ENCODE results near the gene OXA1L. TPM values are rescaled to one million over a fixed set of nuclear protein-coding genes. Genes with fewer than 3 reads are reported as not detected.
"Not testable (repeated sequence)": the region's sequence is repeated elsewhere in the genome, so short reads cannot be mapped to it uniquely, and the experiment has no call there.

OXA1L gene
- 10 to 100 TPM; 93.0 to 96.1 TPM for total RNA-seq

DNA sequence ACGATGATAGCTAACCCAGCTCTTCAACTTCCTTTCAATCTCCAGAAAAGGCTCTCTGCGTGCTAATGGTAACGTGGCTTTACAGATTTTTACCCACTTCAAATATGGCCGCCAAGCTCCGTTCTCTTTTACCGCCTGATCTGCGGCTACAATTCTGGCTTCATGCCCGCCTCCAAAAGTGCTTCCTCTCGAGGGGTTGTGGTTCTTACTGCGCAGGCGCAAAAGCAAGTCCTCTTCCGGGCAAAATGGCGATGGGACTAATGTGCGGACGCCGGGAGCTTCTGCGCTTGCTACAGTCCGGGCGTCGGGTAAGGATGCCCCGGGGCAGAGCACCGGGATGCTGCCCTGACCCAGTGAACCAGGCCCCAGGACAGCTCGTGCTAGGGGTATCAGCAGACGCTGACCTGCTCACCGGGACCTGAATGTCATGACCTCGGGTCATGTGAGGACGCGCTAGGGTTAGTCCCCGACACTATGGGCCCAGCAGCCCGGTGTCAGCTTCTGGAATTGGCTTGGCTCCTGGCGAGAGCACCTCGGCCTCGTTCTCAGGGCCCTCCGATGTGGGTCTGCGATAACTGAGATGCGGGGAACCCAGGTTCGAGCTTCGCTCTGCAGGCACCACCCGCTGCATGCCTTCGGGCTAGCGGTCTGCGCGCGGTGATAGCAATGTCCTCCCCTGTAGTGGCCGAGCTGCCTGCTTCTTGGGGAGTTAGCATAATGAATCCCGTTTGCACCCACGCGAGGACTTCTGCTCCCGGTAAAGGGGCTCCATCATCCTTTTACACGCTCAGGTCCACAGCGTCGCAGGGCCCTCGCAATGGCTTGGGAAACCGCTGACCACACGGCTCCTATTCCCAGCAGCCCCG is at the start of gene OXA1L:
TSS of gene OXA1L (plus strand) at position 232 of the 866 bp plus-strand sequence. CDS start at position 246, 14 bp downstream.
- peak within 1 kb of the TSS; percentile 84 to 90 for H3K27ac ChIP-seq
- H3K4me1 ChIP-seq = peaks cover 0 to 22% of the 10 kb centered on the region in 2 donors
- H3K36me3 ChIP-seq = peaks cover 37% of the 10 kb centered on the region
- peak within 1 kb of the TSS; percentile 82 to 91 for H3K4me3 ChIP-seq
- TF ChIP-seq, protein P1, sequence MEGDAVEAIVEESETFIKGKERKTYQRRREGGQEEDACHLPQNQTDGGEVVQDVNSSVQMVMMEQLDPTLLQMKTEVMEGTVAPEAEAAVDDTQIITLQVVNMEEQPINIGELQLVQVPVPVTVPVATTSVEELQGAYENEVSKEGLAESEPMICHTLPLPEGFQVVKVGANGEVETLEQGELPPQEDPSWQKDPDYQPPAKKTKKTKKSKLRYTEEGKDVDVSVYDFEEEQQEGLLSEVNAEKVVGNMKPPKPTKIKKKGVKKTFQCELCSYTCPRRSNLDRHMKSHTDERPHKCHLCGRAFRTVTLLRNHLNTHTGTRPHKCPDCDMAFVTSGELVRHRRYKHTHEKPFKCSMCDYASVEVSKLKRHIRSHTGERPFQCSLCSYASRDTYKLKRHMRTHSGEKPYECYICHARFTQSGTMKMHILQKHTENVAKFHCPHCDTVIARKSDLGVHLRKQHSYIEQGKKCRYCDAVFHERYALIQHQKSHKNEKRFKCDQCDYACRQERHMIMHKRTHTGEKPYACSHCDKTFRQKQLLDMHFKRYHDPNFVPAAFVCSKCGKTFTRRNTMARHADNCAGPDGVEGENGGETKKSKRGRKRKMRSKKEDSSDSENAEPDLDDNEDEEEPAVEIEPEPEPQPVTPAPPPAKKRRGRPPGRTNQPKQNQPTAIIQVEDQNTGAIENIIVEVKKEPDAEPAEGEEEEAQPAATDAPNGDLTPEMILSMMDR (IDR thresholded peaks at IDR 0.05) = no peak
- no peaks in the 10 kb centered on the region for H3K27me3 ChIP-seq
- DNase-seq (ENCODE audit: low spot score) = peak; percentile 98
- H3K9me3 ChIP-seq = peaks cover 0 to 6% of the 10 kb centered on the region in 2 donors

DNA sequence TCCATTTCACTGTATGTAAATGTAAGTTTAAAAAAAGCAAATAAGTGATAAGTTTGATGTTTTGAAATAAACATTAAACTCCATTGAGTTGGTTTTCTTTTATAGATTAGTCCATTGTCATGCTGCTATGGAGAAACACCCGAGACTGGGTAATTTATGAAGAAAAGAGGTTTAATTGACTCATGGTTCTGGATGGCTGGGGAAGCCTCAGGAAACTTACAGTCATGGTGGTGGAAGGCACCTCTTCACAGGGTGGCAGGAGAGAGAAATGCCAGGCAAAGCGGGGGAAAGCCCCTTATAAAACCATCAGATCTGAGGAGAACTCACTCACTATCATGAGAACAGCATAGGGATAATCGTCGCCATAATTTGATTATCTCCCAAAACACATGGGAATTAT is 48.4 kb upstream of the OXA1L start:
- TF ChIP-seq, protein P1 (IDR thresholded peaks at IDR 0.05) = no peak
- no peak overlapping the region for H3K27ac ChIP-seq
- no peaks in the 10 kb centered on the region for H3K27me3 ChIP-seq
- no peak overlapping the region for H3K4me3 ChIP-seq
- peaks cover 0 to 14% of the 10 kb centered on the region in 2 donors for H3K9me3 ChIP-seq
- no peaks in the 10 kb centered on the region for H3K36me3 ChIP-seq
- no peaks in the 10 kb centered on the region for H3K4me1 ChIP-seq
- no peak for DNase-seq (ENCODE audit: low spot score)

- no peak overlapping the region for H3K4me3 ChIP-seq
- H3K9me3 ChIP-seq = peaks cover 0 to 14% of the 10 kb centered on the region in 2 donors
- H3K27ac ChIP-seq = no peak overlapping the region
- no peak for DNase-seq (ENCODE audit: low spot score)
- no peaks in the 10 kb centered on the region for H3K27me3 ChIP-seq
- H3K36me3 ChIP-seq = no peaks in the 10 kb centered on the region
- no peaks in the 10 kb centered on the region for H3K4me1 ChIP-seq
- TF ChIP-seq, protein P1 (IDR thresholded peaks at IDR 0.05) = no peak
Observed at GRCh38 chr14:22721213-22721612, 45.3 kb upstream of the OXA1L start.

GRCh38 chr14:22723815-22724214 is 42.7 kb upstream of the OXA1L start:
- H3K9me3 ChIP-seq = peaks cover 0 to 14% of the 10 kb centered on the region in 2 donors

DNA sequence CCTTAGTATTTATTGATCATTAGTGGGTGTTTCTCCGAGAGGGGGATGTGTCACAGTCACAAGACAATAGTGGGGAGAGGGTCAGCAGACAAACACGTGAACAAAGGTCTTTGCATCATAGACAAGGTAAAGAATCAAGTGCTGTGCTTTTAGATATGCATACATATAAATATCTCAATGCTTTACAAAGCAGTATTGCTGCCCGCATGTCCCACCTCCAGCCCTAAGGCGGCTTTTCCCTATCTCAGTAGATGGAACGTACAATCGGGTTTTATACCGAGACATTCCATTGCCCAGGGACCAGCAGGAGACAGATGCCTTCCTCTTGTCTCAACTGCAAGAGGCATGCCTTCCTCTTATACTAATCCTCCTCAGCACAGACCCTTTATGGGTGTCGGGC is 41.6 kb upstream of the OXA1L start:
- H3K4me3 ChIP-seq; H3K27me3 ChIP-seq; H3K4me1 ChIP-seq; H3K27ac ChIP-seq; DNase-seq (ENCODE audit: low spot score); H3K36me3 ChIP-seq: not testable (repeated sequence)
- peaks cover 0 to 14% of the 10 kb centered on the region in 2 donors for H3K9me3 ChIP-seq

More at GRCh38 chr14:22723815-22724214, 42.7 kb upstream of the OXA1L start:
- DNase-seq (ENCODE audit: low spot score) = no peak
- H3K4me1 ChIP-seq = no peaks in the 10 kb centered on the region
- TF ChIP-seq, protein P1 (IDR thresholded peaks at IDR 0.05) = no peak
- no peak overlapping the region for H3K4me3 ChIP-seq
- H3K27me3 ChIP-seq = no peaks in the 10 kb centered on the region
- H3K27ac ChIP-seq = no peak overlapping the region
- no peaks in the 10 kb centered on the region for H3K36me3 ChIP-seq

- H3K27ac ChIP-seq; H3K4me3 ChIP-seq; H3K4me1 ChIP-seq; H3K27me3 ChIP-seq; DNase-seq (ENCODE audit: low spot score); H3K36me3 ChIP-seq: not testable (repeated sequence)
- peaks cover 0 to 14% of the 10 kb centered on the region in 2 donors for H3K9me3 ChIP-seq
Observed at GRCh38 chr14:22725374-22725773, 41.1 kb upstream of the OXA1L start.
